Esophagus muscularis mucosa (tissue), 4 donors: Measurements from ENCODE around the gene SNX12. TPM values are rescaled to one million over a fixed set of nuclear protein-coding genes. Genes with fewer than 3 reads are reported as not detected.

Experiments used
- DNase-seq: peaks from one replicate; pipeline ENCODE4 v3.0.0-alpha.2; 2017; ENCODE audit errors: extremely low spot score
- H3K27ac ChIP-seq, 4 donors: fragments of 200-600 bp; sonication (generic); replicated peaks in 1 of 4; 1 replicate in 3 of 4; 2 replicates in 1 of 4; pipeline ENCODE4 v1.5.1; 2016 to 2019; ENCODE audit warnings: mild to moderate bottlenecking in 1 of 4
- H3K27me3 ChIP-seq, 4 donors: fragments of 200-600 bp; sonication (generic); one replicate each; pipeline versions ENCODE4 v1.5.1 to v1.6.0; 2016 to 2019
- H3K36me3 ChIP-seq, 4 donors: fragments of 200-600 bp; sonication (generic); one replicate each; pipeline ENCODE4 v1.5.1; 2016 to 2019
- H3K4me1 ChIP-seq, 4 donors: fragments of 200-600 bp; sonication (generic); one replicate each; pipeline ENCODE4 v1.5.1; 2016 to 2019
- H3K4me3 ChIP-seq, 4 donors: fragments of 200-600 bp; sonication (generic); 1 replicate in 2 of 4; 2 replicates in 2 of 4; pipeline ENCODE4 v1.5.1; 2016 to 2019; ENCODE audit warnings: mild to moderate bottlenecking in 4 of 4, moderate library complexity in 1 of 4
- H3K9me3 ChIP-seq, 4 donors: fragments of 200-600 bp; sonication (generic); 1 replicate in 3 of 4; 2 replicates in 1 of 4; pipeline ENCODE4 v1.5.1; 2016 to 2019
- EP300 ChIP-seq: sonication (generic); formaldehyde crosslinking; IDR thresholded peaks from one replicate; pipeline ENCODE4 v1.6.1; 2017; ENCODE audit warnings: antibody characterized with exemption
- POLR2A ChIP-seq: fragments of 450-650 bp; IDR thresholded peaks from one replicate; pipeline ENCODE4 v1.6.1; 2017; ENCODE audit warnings: antibody characterized with exemption, moderate library complexity, mild to moderate bottlenecking, low read depth
- POLR2AphosphoS5 ChIP-seq, 2 donors: sonication (generic); formaldehyde crosslinking; IDR thresholded peaks; one replicate each; pipeline ENCODE4 v1.6.1; 2017; ENCODE audit warnings: antibody characterized with exemption in 2 of 2
- WGBS: methylation state at CpG from one replicate; pipeline ENCODE4 v1.1.5; 2018; 5-methylcytosine and 5-hydroxymethylcytosine counted together
- intact Hi-C: fragments of 100-400 bp; cut with DNase I; formaldehyde crosslinking; loops from one replicate; pipeline ENCODE4 v1.15.1; 2023
- total RNA-seq, 4 donors: library from RNA; depleted of rRNA; stranded (reverse); fragments of >200 nt; gene quantifications; one replicate each; pipeline versions ENCODE4 v1.1.0 to v1.2.1, GENCODE V29; 2016
- TF ChIP-seq, protein P1 (sequence below), 3 experiments: fragments of 200-600 bp in 2 of 3; fragments of 450-650 bp in 1 of 3; sonication (generic) in 2 of 3; IDR thresholded peaks; one replicate each; pipeline ENCODE4 v1.5.1; 2017 to 2019; ENCODE audit warnings: antibody characterized with exemption in 3 of 3, mild to moderate bottlenecking in 2 of 3, moderate library complexity in 1 of 3

Gene SNX12
- total RNA-seq, 4 donors from 2014 or later, result 41.9 to 85.1 (median 64.8) TPM

- 81% methylated on average over 3 of the region's 3 CpGs for WGBS
Measured at GRCh38 chrX:71105628-71106027, 37.5 kb upstream of the SNX12 start.

GRCh38 chrX:71103110-71103983 is 35.2 kb upstream of the SNX12 start:
- intact Hi-C loops, result no loop called here
- H3K27ac ChIP-seq, result peak overlapping the region in 1 of 4 donors; percentile 14
- H3K4me1 ChIP-seq, result peaks cover 0 to 19% (median 12%) of the 10 kb centered on the region in 4 donors
- no peaks in the 10 kb centered on the region for H3K9me3 ChIP-seq
- TF ChIP-seq, protein P1, sequence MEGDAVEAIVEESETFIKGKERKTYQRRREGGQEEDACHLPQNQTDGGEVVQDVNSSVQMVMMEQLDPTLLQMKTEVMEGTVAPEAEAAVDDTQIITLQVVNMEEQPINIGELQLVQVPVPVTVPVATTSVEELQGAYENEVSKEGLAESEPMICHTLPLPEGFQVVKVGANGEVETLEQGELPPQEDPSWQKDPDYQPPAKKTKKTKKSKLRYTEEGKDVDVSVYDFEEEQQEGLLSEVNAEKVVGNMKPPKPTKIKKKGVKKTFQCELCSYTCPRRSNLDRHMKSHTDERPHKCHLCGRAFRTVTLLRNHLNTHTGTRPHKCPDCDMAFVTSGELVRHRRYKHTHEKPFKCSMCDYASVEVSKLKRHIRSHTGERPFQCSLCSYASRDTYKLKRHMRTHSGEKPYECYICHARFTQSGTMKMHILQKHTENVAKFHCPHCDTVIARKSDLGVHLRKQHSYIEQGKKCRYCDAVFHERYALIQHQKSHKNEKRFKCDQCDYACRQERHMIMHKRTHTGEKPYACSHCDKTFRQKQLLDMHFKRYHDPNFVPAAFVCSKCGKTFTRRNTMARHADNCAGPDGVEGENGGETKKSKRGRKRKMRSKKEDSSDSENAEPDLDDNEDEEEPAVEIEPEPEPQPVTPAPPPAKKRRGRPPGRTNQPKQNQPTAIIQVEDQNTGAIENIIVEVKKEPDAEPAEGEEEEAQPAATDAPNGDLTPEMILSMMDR (IDR thresholded peaks at IDR 0.05), result no peak
- TF ChIP-seq POLR2A (no peak), POLR2AphosphoS5 (IDR thresholded peaks at IDR 0.05) (no peak), EP300 (no peak)
- H3K36me3 ChIP-seq, result no peaks in the 10 kb centered on the region
- no peak for DNase-seq
- no peak overlapping the region for H3K4me3 ChIP-seq
- peaks cover 0 to 6% (median 0%) of the 10 kb centered on the region in 4 donors for H3K27me3 ChIP-seq
- WGBS, result 44% methylated on average over 10 of the region's 10 CpGs

More at GRCh38 chrX:71105628-71106027, 37.5 kb upstream of the SNX12 start:
- intact Hi-C loops, result no loop called here
- H3K9me3 ChIP-seq, result no peaks in the 10 kb centered on the region
- peaks cover 0 to 9% (median 0%) of the 10 kb centered on the region in 4 donors for H3K27me3 ChIP-seq
- no peaks in the 10 kb centered on the region for H3K36me3 ChIP-seq
- no peak for TF ChIP-seq EP300
- H3K27ac ChIP-seq, result no peak overlapping the region
- H3K4me3 ChIP-seq, result no peak overlapping the region
- no peak for DNase-seq
- peaks cover 0 to 12% (median 3%) of the 10 kb centered on the region in 4 donors for H3K4me1 ChIP-seq

- Histone ChIP-seq H3K27ac (no peak overlapping the region), H3K36me3 (no peaks in the 10 kb centered on the region), H3K4me3 (no peak overlapping the region), H3K9me3 (no peaks in the 10 kb centered on the region), H3K27me3 (peaks cover 0 to 5% (median 0%) of the 10 kb centered on the region in 4 donors), H3K4me1 (peaks cover 3 to 29% (median 23%) of the 10 kb centered on the region in 4 donors)
- TF ChIP-seq, protein P1 (IDR thresholded peaks at IDR 0.05), result no peak
- TF ChIP-seq POLR2A (no peak), EP300 (no peak), POLR2AphosphoS5 (IDR thresholded peaks at IDR 0.05) (no peak)
- no peak for DNase-seq
- 59% methylated on average over 3 of the region's 3 CpGs for WGBS
- intact Hi-C loops, result no loop called here
Measured at GRCh38 chrX:71102292-71102691, 34.2 kb upstream of the SNX12 start.

- H3K9me3 ChIP-seq, result no peaks in the 10 kb centered on the region
- H3K4me3 ChIP-seq, result no peak overlapping the region
- WGBS, result 66% methylated on average over 18 of the region's 31 CpGs
- H3K27me3 ChIP-seq, result peaks cover 0 to 5% (median 0%) of the 10 kb centered on the region in 4 donors
- H3K4me1 ChIP-seq, result peaks cover 8 to 38% (median 32%) of the 10 kb centered on the region in 4 donors
- H3K27ac ChIP-seq, result no peak overlapping the region
- no peaks in the 10 kb centered on the region for H3K36me3 ChIP-seq
- intact Hi-C loops, result no loop called here
- no peak for DNase-seq
- no peak for TF ChIP-seq POLR2A
- no peak for TF ChIP-seq EP300
- no peak for TF ChIP-seq POLR2AphosphoS5 (IDR thresholded peaks at IDR 0.05)
Measured at GRCh38 chrX:71100581-71101505, 32.7 kb upstream of the SNX12 start.

GRCh38 chrX:71099736-71100135 is 31.6 kb upstream of the SNX12 start:
- Histone ChIP-seq H3K27me3 (peaks cover 0 to 5% (median 0%) of the 10 kb centered on the region in 4 donors), H3K4me1 (peaks cover 8 to 46% (median 36%) of the 10 kb centered on the region in 4 donors), H3K9me3 (no peaks in the 10 kb centered on the region), H3K27ac (no peak overlapping the region), H3K4me3 (no peak overlapping the region), H3K36me3 (no peaks in the 10 kb centered on the region)
- intact Hi-C loops, result loop anchor here (2.0 kb wide), 1 partner anchor 79 kb away; no protein-coding TSS in a partner anchor
- no peak for DNase-seq
- WGBS, result 57% methylated on average over 4 of the region's 4 CpGs
- no peak for TF ChIP-seq EP300
